ENCODE measurements around the gene PI4KB.

Gene PI4KB

GRCh38 chr1:151311589-151312331 lies 15.5 kb downstream of the PI4KB start:
- DNase-seq (ENCODE audit: low read depth): peak; percentile 93

GRCh38 chr1:151311011-151311410 lies 16.2 kb downstream of the PI4KB start:
- DNase-seq (ENCODE audit: low read depth): no peak

- no peak for DNase-seq (ENCODE audit: low read depth)
Measured at GRCh38 chr1:151309811-151310323, 17.3 kb downstream of the PI4KB start.

- no peak for DNase-seq (ENCODE audit: low read depth)
Measured at GRCh38 chr1:151294742-151295462, 32.3 kb downstream of the PI4KB start.

GRCh38 chr1:151293093-151293492 lies 34.1 kb downstream of the PI4KB start:
- DNase-seq (ENCODE audit: low read depth): no peak

- DNase-seq (ENCODE audit: low read depth): no peak
Measured at GRCh38 chr1:151292207-151293030, 34.8 kb downstream of the PI4KB start.

GRCh38 chr1:151290709-151291303 lies 36.4 kb downstream of the PI4KB start:
- no peak for DNase-seq (ENCODE audit: low read depth)

GRCh38 chr1:151289991-151290708 lies 37.1 kb downstream of the PI4KB start:
- no peak for DNase-seq (ENCODE audit: low read depth)

GRCh38 chr1:151289080-151289935 lies 37.9 kb downstream of the PI4KB start:
- DNase-seq (ENCODE audit: low read depth): no peak

- no peak for DNase-seq (ENCODE audit: low read depth)
Measured at GRCh38 chr1:151288502-151288901, 38.7 kb downstream of the PI4KB start.

- no peak for DNase-seq (ENCODE audit: low read depth)
Measured at GRCh38 chr1:151287767-151288500, 39.3 kb downstream of the PI4KB start.

GRCh38 chr1:151287341-151287699 lies 39.9 kb downstream of the PI4KB start:
- no peak for DNase-seq (ENCODE audit: low read depth)

GRCh38 chr1:151286619-151287340 lies 40.4 kb downstream of the PI4KB start:
- DNase-seq (ENCODE audit: low read depth): no peak

GRCh38 chr1:151284013-151284577 lies 43.1 kb downstream of the PI4KB start:
- DNase-seq (ENCODE audit: low read depth): no peak

GRCh38 chr1:151282883-151283725 lies 44.1 kb downstream of the PI4KB start:
- DNase-seq (ENCODE audit: low read depth): no peak

- DNase-seq (ENCODE audit: low read depth): peak; percentile 97
Measured at GRCh38 chr1:151281969-151282882, 45.0 kb downstream of the PI4KB start, which contains the start of gene ZNF687. TSS of gene ZNF687 (plus strand) at chr1:151282299. CDS start at chr1:151286292, 3,993 bp downstream.
